B cell (primary cell): ENCODE results near the gene RPL32.

Experiments used
- CTCF ChIP-seq: fragments of 200-600 bp; IDR thresholded peaks from one replicate; pipeline ENCODE4 v1.8.0; 2022; ENCODE audit warnings: antibody characterized with exemption, mild to moderate bottlenecking
- EZH2 ChIP-seq: IDR thresholded peaks from 2 replicates; pipeline ENCODE4 v1.6.1; 2012; ENCODE audit warnings: borderline replicate concordance, low read depth, mild to moderate bottlenecking, moderate library complexity, low read length; ENCODE audit not compliant: insufficient read depth, poor library complexity, severe bottlenecking

- TF ChIP-seq CTCF (no peak), EZH2 (no peak)
Measured at GRCh38 chr3:12798559-12799179, 42.7 kb downstream of the RPL32 start.
